ENCODE measurements around the gene SSRP1.

The SSRP1 gene

DNA sequence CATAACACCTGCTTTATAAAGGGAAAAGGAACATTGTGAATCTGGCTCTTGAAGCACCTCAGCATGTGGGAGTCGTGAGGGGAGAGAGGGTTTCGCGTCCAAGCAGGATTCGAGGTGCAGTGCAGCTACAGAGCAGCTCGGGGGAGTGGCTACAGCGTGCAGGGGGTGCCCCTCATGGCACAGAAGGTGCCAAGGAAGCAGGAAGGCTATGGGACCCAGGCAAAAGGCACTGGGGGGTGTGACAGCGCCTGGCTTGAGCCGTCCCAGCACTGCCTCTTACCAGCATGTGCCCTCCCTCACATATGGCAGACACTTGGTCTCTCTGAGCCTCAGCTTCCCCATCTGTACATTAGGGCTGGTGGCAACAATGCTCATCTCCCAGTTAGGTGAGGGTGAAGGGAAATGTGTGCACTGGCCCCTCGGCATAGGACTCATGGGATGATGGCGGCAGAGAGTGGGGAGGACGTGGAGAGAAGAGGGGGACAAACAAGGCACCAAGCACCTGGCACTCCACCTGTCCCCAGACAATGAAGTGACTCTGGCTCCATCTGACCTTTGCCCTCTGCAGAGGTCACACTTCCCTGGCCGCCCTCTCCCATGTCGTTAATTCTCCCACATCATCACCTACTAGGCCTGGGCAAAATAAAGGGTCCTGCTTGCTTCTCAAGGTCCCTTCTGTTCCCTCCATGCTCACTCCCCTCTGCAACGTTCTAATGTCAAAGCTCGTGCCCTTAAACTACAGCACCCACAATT lies 21.3 kb downstream of the SSRP1 start:
- no peak for DNase-seq

GRCh38 chr11:57313788-57314135 lies 21.9 kb downstream of the SSRP1 start:
- no peak for DNase-seq

DNA sequence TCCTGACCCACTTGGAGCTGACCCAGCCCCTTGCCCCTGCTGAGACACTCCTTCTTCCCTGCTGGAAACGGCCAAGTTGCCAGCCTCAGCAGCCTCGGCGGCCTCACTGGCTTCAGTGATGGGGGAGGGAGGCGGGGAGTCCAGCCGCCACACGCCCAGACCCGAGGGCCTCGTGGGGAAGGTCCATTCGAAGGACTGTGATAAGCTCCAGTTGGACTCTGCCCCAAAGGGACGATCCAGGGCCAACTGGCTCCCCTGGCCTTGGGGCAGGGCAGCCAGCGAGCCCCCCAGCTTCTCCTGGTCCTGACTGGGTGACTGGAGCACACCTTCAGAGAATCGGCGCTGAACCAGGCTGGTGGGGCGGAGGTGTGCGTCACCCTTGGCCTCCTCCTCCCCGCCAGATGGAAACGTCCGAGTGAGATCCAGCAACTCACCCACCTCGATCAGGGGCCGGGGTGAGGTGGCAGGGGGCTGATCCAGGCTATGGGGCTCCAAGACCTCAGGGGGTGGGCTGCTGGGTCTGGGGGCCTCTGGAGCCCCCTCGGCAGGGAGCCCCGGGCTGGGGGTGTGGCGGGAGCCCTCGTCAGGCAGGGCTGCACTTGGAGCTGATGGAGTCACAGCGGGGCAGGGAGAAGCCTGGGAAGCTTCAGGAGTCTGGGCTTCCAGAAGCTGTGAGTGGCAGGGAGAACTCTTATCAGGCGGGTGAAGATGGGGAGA lies 22.5 kb downstream of the SSRP1 start:
- DNase-seq: no peak

- DNase-seq: no peak
Measured at GRCh38 chr11:57312511-57313021, 23.1 kb downstream of the SSRP1 start.

DNA sequence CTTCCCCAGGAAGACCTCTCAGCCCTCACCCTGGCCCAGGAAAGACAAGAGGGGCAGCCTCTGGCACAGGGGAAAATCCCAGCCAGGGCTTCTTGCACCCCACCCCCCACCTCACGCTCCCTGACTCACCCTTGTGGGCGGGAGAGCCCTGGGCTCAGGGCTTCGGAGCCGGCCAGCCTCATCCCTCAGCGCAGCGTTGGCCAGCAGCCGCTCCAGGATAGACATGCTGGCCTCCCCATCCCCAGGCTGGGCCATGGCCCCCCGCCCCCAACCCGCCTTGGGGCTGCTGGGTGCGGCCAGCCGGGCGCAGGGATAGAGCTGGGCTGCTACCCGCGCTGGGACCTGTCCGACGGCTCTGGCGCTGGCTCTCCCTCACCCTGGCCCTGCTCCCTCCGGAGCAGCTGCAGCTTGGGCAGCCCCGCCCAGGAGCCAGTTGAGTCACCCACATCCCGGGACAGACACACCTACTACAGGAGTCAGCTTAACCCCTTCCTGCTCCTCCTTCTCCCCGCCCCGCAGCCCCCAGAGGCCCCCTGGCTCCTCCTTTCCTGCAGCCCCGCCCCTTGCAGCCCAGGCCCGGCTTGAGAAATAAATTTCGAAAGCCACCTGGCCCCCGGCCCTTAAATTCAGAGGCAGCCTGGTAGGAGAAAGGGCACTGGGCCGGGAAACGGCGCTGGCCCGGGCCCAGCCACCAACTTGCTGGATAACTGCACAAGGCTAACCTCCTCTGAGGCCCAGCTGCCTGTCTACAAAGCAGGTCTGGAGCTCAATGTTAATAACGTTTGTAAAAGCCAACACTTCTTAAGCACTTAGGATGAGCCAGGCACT lies 24.4 kb downstream of the SSRP1 start:
- DNase-seq: peak; percentile 79

DNA sequence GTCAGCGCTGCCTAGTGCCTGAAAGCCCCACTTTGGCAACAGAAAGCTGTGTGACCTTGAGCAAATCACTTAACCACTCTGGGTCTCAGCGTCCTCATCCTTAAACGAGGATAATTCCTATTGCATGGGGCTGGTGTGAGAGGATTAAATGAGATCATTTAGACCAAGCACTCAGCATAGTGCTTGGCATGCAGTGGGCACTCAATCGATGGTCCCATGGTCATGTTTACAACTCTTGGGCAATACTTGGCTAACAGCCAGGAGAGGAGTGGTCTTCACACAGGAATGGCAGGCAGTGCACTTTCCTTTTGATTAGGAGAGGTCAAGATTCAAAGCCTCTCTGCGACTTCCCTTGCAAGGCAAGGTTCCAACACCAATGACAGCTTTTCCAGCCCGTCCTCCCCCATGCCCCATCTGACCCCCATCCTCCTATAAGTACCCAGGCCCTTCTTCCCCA lies 25.0 kb downstream of the SSRP1 start:
- DNase-seq: no peak

- DNase-seq: no peak
Measured at GRCh38 chr11:57310091-57310490, 25.6 kb downstream of the SSRP1 start.

GRCh38 chr11:57309106-57310059 lies 26.3 kb downstream of the SSRP1 start:
- no peak for DNase-seq

- DNase-seq: no peak
Measured at GRCh38 chr11:57308426-57309060, 27.1 kb downstream of the SSRP1 start.

- no peak for DNase-seq
Measured at GRCh38 chr11:57307666-57308270, 27.9 kb downstream of the SSRP1 start.

DNA sequence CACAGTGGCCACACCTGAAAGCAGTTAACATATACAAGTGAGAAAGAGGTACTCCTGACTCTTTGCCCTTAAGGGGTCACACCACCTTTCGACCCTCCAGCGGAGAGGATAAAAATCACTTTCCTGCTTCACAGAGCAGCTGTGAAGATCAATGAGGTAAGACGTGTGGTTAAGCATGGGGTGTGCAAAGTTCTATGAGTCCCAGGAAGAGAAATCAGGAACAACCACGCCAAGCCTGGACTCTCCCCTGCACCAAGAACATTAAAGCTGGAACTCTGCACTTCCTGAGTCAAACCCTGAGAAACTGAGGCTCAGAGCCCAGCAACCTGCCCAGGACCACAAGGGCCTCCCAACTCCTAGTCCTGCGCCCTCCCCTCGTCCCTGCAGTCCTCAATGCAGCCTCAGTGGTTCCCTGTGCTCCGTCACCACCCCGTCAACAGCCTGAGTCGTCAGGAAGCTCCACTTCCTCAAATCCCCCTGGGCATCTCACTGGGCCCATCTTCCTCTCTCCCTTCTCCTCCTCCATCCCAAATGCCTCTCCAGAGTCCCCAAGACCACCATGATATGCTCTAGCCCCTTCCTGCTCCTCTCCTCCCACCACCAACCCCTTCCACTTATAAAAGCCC lies 28.6 kb downstream of the SSRP1 start:
- no peak for DNase-seq

- DNase-seq: no peak
Measured at GRCh38 chr11:57306161-57306876, 29.4 kb downstream of the SSRP1 start.

GRCh38 chr11:57305523-57305922 lies 30.2 kb downstream of the SSRP1 start:
- no peak for DNase-seq

DNA sequence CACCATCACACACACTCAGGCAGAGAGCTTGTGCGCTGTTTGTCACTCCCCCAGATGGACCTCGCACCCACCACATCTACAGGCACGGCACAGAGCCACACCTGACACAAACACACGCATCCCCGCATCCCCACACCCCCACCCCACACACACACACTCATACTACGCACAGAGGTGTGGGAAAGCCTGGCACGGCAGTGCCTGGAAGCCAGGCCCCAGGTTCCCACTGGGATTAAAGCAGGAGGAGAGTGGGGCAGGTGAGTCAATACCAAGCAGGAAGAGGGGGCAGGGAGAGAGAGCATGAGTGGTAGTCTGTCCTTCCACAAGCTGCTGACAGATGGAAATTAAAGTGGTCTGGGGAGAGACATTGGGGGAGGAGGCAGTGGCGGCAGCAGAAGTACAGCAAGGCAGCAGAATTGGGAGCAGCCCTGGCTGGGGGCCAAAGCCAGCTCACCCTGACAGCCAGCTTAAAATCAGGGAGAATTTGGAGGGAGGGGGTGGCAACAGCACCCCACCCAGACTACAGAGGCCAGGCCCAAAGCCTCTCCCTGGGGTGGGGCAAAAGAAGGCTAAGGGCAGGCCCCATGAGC lies 31.6 kb downstream of the SSRP1 start:
- no peak for DNase-seq

GRCh38 chr11:57303280-57303989 lies 32.3 kb downstream of the SSRP1 start:
- no peak for DNase-seq

- DNase-seq: no peak
Measured at GRCh38 chr11:57302489-57302888, 33.2 kb downstream of the SSRP1 start.

DNA sequence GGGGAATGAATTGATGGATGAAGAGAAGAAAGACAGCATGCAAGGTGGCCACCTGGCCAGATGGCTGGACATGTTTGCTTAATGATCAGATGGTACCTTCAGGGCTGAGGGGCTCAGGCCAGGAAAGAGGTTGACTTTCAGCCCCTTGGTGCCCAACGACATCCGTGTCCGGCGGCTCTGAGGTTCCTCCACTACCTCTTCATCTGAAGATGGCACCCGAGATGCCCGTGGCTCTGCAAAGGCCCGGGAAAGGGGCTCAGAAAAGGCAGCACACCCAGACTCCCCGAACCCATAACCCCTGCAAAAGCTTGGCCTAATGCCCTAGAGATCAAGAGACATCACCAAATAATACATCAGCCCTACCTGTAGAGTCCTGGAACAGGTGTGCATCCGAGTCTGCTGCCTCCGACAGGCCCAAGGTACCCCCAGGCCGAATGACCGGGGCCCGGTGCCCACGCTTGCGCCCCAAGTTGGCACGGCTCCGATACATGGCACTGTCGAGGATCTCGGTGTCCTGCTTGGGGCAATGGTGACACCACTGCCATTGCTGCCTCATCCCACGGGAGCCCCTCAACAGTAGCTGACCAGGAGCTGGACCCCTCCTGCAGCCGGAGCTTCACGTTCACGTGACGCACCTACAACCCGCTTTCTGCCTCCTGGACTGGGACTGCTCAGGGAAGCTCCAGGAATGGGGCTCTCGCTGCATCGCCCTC lies 33.8 kb downstream of the SSRP1 start:
- no peak for DNase-seq

GRCh38 chr11:57300785-57301184 lies 34.9 kb downstream of the SSRP1 start:
- no peak for DNase-seq
